T-helper 1 cell treated with Interleukin-12 subunit alpha and Interleukin-12 subunit beta and Interleukin-4 antibody, amounts not matched to agents 30 ng/mL and 1 ng/mL, for 36 hours (primary cell): ENCODE results near the gene BANF2. TPM values are rescaled to one million over a fixed set of nuclear protein-coding genes. Genes with fewer than 3 reads are reported as not detected.

Source experiments
- total RNA-seq: library from RNA; stranded (reverse); gene quantifications from 2 replicates; pipeline ENCODE4 v1.2.3, GENCODE V29; 2022

BANF2 gene
- total RNA-seq, 1 donor from 2014 or later, result not detected

Other genes with a start within 250 kb of the BANF2 start
- gene BFSP1, start 168.6 kb upstream of the BANF2 start, total RNA-seq, result 3.3 TPM in 2 replicates
- 67.9 and 70.6 TPM in 2 replicates for gene DSTN, start 129.9 kb upstream of the BANF2 start, total RNA-seq
- gene RRBP1, start 17.7 kb upstream of the BANF2 start, total RNA-seq, result 77.1 and 81.5 TPM in 2 replicates